Nephron (organoid): ENCODE data around the gene EPHB2.

Source experiments
- H3K27ac Mint-ChIP-seq, 3 experiments: 2 replicates each; pipeline ENCODE4 v1.8.0; 2020; ENCODE audit warnings: mixed read lengths in 3 of 3, mild to moderate bottlenecking in 2 of 3, moderate library complexity in 1 of 3
- H3K27me3 Mint-ChIP-seq: 2 replicates; pipeline ENCODE4 v1.8.0; 2021; ENCODE audit warnings: low read depth, mild to moderate bottlenecking, moderate library complexity, mixed read lengths
- H3K36me3 Mint-ChIP-seq: 2 replicates; pipeline ENCODE4 v1.8.0; 2020; ENCODE audit warnings: low read depth, mixed read lengths
- H3K4me1 Mint-ChIP-seq: 2 replicates; pipeline ENCODE4 v1.8.0; 2020; ENCODE audit warnings: mixed read lengths
- H3K4me3 Mint-ChIP-seq, 3 experiments: 2 replicates each; pipeline ENCODE4 v1.8.0; 2020; ENCODE audit warnings: mild to moderate bottlenecking in 3 of 3, mixed read lengths in 3 of 3, moderate library complexity in 2 of 3
- H3K9me3 Mint-ChIP-seq: 2 replicates; pipeline ENCODE4 v1.8.0; 2020; ENCODE audit warnings: mixed read lengths
- TF ChIP-seq, protein P1 (sequence below), 3 experiments: fragments of 200-600 bp; sonication (generic); IDR thresholded peaks; one replicate each; pipeline ENCODE4 v1.5.0; 2021; ENCODE audit warnings: antibody characterized with exemption in 3 of 3; ENCODE audit not compliant: unreplicated experiment in 3 of 3

The EPHB2 gene

DNA sequence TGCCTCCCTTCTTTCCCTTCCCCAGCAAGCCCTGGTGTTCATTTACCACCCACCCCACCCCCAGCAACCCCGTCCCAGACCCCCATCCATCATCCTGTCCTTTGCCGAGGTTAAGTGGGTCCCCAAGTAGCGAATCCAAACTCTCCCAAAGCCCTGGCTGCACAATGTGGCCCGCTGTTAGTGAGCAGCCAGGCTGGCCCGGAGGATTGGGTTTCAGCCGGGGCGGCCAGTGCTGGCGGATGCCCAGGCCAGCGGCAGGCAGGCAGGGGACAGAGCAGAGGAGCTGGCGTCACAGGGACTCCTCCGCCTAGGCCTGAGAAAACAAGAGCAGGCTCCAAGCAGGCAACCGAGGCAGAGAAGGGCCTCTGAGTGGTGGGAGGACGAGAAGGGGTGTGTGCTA, 61.4 kb downstream of the EPHB2 start:
- TF ChIP-seq, protein P1, sequence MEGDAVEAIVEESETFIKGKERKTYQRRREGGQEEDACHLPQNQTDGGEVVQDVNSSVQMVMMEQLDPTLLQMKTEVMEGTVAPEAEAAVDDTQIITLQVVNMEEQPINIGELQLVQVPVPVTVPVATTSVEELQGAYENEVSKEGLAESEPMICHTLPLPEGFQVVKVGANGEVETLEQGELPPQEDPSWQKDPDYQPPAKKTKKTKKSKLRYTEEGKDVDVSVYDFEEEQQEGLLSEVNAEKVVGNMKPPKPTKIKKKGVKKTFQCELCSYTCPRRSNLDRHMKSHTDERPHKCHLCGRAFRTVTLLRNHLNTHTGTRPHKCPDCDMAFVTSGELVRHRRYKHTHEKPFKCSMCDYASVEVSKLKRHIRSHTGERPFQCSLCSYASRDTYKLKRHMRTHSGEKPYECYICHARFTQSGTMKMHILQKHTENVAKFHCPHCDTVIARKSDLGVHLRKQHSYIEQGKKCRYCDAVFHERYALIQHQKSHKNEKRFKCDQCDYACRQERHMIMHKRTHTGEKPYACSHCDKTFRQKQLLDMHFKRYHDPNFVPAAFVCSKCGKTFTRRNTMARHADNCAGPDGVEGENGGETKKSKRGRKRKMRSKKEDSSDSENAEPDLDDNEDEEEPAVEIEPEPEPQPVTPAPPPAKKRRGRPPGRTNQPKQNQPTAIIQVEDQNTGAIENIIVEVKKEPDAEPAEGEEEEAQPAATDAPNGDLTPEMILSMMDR (IDR thresholded peaks at IDR 0.05; ENCODE audit: unreplicated experiment in 3 of 3): no peak
- H3K4me1 Mint-ChIP-seq: peaks cover 76% of the 10 kb centered on the region
- H3K4me3 Mint-ChIP-seq: peak overlapping the region in 2 of 3 experiments; percentile 6 to 35
- H3K36me3 Mint-ChIP-seq: no peaks in the 10 kb centered on the region
- H3K27me3 Mint-ChIP-seq: peaks cover 8% of the 10 kb centered on the region
- H3K27ac Mint-ChIP-seq: peak overlapping the region; percentile 17 to 90 (median 77)
- no peaks in the 10 kb centered on the region for H3K9me3 Mint-ChIP-seq

DNA sequence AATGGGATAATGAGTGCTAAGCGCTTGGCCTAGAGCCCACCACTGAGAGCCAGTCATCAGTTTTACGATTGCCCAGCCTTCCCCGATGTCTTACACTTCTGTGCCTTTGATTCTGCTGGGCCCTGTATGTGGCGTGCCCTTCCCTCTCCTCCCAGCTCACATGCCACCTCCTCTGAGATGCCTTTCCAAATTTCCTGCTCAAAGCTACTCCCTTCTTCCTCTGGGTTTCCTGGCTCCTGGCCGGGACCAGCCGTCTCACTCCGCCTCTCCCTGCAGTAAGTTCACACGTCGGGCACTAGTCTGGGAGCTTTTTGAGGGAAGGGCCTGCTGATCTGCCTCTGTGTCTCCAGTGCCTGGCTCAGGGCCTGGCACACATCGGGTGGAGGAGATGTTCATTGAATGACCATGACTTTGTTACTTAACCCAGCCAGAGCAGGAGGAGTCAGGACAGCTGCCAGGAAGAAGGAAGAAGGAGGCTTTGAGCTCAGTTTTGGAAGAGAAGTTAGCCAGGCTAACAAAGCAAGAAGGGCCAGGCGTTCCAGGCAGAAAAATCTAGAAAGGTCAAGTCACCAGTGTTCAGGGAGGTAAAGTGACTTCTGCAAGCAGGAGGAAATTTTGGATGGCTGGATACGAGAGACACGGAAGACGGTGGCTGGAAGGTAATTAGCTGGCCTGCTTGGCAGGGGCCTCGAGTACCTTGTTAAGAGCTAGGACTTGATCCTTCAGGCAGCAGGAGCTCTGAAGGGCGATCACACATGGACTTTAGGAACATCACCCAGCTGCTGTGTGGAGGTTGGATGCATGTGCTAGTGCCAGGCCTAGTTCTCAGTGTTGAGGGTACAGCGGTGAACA, 63.6 kb downstream of the EPHB2 start:
- H3K36me3 Mint-ChIP-seq: no peaks in the 10 kb centered on the region
- H3K27ac Mint-ChIP-seq: peak overlapping the region; percentile 85 to 95 (median 94)
- TF ChIP-seq, protein P1 (IDR thresholded peaks at IDR 0.05; ENCODE audit: unreplicated experiment in 3 of 3): no peak
- peaks cover 4% of the 10 kb centered on the region for H3K27me3 Mint-ChIP-seq
- H3K4me3 Mint-ChIP-seq: peak overlapping the region; percentile 46 to 65 (median 47)
- H3K9me3 Mint-ChIP-seq: no peaks in the 10 kb centered on the region
- H3K4me1 Mint-ChIP-seq: peaks cover 89% of the 10 kb centered on the region

DNA sequence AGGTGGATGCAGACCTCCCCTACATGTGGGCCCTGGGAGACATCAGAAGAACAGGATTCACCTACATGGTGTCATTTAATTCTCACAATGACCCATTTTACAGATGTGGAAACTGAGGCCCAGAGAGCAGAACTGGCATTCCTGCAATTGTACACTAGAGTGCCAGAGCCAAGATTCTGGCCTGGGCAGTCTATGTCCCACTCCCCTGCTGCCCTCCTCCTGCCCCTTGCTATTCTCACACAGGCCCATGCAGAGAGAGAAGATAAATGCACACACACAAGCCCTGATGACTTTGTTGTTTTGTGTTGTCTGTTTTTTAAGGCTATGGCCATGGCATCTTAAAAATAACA, 64.2 kb downstream of the EPHB2 start:
- H3K27ac Mint-ChIP-seq: peak overlapping the region; percentile 85 to 95 (median 94)
- no peaks in the 10 kb centered on the region for H3K9me3 Mint-ChIP-seq
- peaks cover 92% of the 10 kb centered on the region for H3K4me1 Mint-ChIP-seq
- no peaks in the 10 kb centered on the region for H3K36me3 Mint-ChIP-seq
- peaks cover 8% of the 10 kb centered on the region for H3K27me3 Mint-ChIP-seq
- TF ChIP-seq, protein P1 (IDR thresholded peaks at IDR 0.05; ENCODE audit: unreplicated experiment in 3 of 3): no peak
- H3K4me3 Mint-ChIP-seq: no peak overlapping the region

DNA sequence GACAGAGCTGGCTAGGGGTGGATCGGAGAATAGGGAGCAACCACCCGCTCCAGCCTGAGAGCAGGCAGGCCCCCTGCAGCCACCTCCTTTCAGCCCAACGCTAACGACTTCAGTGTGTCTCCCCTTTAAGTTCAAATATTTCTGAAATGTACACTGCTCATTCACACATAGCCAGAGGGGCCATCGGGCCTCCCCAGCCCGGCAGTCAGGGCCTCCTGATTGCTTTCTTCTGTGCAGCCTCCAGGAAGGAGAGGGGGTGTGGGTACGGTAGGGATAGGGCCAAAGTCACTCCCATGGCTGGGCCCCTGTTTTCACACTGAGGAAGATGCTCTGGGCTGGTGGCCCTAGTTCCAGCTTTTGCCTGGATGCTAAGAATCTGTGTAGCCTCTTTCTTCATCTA, 64.8 kb downstream of the EPHB2 start:
- Mint-ChIP-seq H3K4me1 (peaks cover 92% of the 10 kb centered on the region), H3K27me3 (peaks cover 5% of the 10 kb centered on the region), H3K9me3 (no peaks in the 10 kb centered on the region), H3K4me3 (peak overlapping the region in 2 of 3 experiments; percentile 13 to 28), H3K36me3 (no peaks in the 10 kb centered on the region), H3K27ac (peak overlapping the region; percentile 85 to 95 (median 88))
- TF ChIP-seq, protein P1 (IDR thresholded peaks at IDR 0.05; ENCODE audit: unreplicated experiment in 3 of 3): no peak

DNA sequence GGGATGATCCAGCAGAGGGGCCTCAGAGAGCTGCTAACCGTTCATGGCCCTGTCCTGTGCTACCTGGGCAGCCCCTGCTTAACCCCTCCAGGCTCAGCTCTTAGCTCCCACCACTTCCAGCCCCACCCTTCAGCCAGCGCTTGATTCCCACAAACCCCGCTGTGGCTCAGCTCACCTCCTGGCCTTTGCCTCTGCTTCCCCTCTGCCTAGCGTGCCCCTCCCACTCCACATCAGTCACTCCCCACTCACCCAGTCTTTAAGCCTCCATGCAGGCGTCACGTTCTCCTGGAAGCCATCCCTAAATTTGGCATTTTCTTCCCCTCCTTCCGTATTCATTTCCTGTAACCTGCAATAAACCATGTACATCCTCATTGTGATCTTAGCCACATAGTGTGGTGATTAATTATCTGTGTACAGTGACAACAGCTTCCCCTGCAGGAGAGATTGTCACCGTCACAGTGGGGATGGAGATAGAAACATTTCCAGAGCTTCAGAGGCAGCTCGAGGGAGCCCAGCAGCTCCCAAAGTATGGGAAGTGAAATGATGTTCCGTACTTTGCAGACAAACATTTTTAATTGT, 65.5 kb downstream of the EPHB2 start:
- H3K4me3 Mint-ChIP-seq: peak overlapping the region in 2 of 3 experiments; percentile 3 to 39
- no peaks in the 10 kb centered on the region for H3K36me3 Mint-ChIP-seq
- peak overlapping the region; percentile 85 to 95 (median 88) for H3K27ac Mint-ChIP-seq
- H3K27me3 Mint-ChIP-seq: peaks cover 5% of the 10 kb centered on the region
- H3K9me3 Mint-ChIP-seq: no peaks in the 10 kb centered on the region
- H3K4me1 Mint-ChIP-seq: peaks cover 89% of the 10 kb centered on the region
- TF ChIP-seq, protein P1 (IDR thresholded peaks at IDR 0.05; ENCODE audit: unreplicated experiment in 3 of 3): no peak
